ENCODE measurements around the gene MIER2. TPM values are rescaled to one million over a fixed set of nuclear protein-coding genes. Genes with fewer than 3 reads are reported as not detected.
"Not testable (repeated sequence)": the region's sequence is repeated elsewhere in the genome, so short reads cannot be mapped to it uniquely, and the experiment has no call there.

MIER2 gene
- total RNA-seq, 1 donor from 2014 or later, result 12.7 TPM

DNA sequence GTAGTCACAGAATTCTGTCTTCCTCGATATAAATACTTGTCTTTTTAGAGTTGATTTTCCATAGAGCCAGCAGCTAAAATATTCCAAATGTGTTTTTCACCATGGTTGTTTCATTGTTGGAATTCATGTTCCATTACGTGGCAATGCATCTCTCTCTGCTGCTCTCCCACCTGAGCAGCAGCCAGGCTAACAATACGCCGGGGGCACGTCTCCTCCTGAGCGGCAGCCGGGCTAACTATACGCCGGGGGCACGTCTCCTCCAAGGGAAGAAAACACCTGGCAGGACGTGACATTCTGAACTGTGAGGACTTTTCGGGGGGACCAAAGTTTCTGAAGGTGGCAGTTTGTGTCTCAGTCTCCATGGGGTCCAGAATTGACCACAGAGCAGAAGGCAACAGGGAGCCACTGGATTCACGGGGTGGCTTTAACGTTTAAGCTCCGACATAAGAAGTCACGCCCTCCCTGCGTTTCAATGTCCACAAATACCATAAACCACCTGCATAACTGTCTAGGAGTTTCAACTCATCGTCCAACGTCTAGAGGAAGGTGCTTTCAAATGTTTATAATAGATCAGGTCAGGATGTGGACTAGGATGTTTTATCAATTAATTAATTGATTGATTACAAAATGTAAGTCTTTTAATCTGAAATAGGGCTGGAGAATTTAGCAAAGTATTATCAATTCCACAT lies 68.5 kb downstream of the MIER2 start:
- no peak overlapping the region for H3K4me3 ChIP-seq (ENCODE audit: low read depth, low read length)
- TF ChIP-seq, protein P1, sequence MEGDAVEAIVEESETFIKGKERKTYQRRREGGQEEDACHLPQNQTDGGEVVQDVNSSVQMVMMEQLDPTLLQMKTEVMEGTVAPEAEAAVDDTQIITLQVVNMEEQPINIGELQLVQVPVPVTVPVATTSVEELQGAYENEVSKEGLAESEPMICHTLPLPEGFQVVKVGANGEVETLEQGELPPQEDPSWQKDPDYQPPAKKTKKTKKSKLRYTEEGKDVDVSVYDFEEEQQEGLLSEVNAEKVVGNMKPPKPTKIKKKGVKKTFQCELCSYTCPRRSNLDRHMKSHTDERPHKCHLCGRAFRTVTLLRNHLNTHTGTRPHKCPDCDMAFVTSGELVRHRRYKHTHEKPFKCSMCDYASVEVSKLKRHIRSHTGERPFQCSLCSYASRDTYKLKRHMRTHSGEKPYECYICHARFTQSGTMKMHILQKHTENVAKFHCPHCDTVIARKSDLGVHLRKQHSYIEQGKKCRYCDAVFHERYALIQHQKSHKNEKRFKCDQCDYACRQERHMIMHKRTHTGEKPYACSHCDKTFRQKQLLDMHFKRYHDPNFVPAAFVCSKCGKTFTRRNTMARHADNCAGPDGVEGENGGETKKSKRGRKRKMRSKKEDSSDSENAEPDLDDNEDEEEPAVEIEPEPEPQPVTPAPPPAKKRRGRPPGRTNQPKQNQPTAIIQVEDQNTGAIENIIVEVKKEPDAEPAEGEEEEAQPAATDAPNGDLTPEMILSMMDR (IDR thresholded peaks at IDR 0.05; ENCODE audit: insufficient read depth, low read length, poor library complexity, severe bottlenecking), result no peak
- no peaks in the 10 kb centered on the region for H3K36me3 ChIP-seq (ENCODE audit: control insufficient read depth, insufficient read depth, low read length)
- H3K27me3 ChIP-seq (ENCODE audit: control insufficient read depth, insufficient read depth, low read length), result peaks cover 2% of the 10 kb centered on the region
- no peak for DNase-seq (ENCODE audit: low read depth)

DNA sequence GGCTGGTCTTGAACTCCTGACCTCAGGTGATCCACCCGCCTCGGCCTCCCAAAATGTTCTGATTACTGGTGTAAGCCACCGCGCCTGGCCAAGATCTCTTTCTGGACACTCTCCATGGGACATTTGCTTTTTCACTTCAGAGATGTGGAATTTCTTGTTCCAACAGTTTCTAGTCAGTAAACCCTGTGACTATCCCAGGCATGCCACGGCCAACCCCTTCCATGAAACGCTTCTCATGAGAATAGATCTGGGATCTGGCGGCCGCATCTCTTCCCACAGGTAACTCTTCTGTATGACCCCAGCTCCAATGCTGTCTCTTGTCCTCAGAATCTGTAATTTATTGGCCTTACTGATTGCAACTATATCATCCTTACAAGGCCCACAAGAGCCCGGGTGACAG lies 69.6 kb downstream of the MIER2 start:
- no peak for DNase-seq (ENCODE audit: low read depth)
- Histone ChIP-seq H3K36me3 (ENCODE audit: control insufficient read depth, insufficient read depth, low read length) (no peaks in the 10 kb centered on the region), H3K4me3 (ENCODE audit: low read depth, low read length) (no peak overlapping the region), H3K27me3 (ENCODE audit: control insufficient read depth, insufficient read depth, low read length) (peaks cover 2% of the 10 kb centered on the region)
- TF ChIP-seq, protein P1 (IDR thresholded peaks at IDR 0.05; ENCODE audit: insufficient read depth, low read length, poor library complexity, severe bottlenecking), result no peak

DNA sequence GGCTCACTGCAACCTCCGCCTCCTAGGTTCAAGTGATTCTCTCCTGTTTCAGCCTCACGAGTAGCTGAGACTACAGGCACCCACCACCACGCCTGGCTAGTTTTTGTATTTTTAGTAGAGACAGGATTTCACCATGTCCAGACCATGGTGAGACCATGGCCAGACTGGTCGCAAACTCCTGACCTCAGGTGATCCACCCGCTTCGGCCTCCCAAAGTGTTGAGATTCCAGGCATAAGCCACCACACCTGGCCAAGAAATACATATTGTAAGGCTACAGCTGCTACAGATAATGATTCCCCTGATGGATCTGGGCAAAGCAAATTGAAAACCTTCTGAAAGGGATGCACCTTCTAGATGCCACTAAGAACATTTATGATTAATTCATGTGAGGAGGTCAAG lies 71.2 kb downstream of the MIER2 start:
- no peak overlapping the region for H3K4me3 ChIP-seq (ENCODE audit: low read depth, low read length)
- no peak for DNase-seq (ENCODE audit: low read depth)
- H3K27me3 ChIP-seq (ENCODE audit: control insufficient read depth, insufficient read depth, low read length), result peaks cover 2% of the 10 kb centered on the region
- TF ChIP-seq, protein P1 (IDR thresholded peaks at IDR 0.05; ENCODE audit: insufficient read depth, low read length, poor library complexity, severe bottlenecking), result no peak
- no peaks in the 10 kb centered on the region for H3K36me3 ChIP-seq (ENCODE audit: control insufficient read depth, insufficient read depth, low read length)

DNA sequence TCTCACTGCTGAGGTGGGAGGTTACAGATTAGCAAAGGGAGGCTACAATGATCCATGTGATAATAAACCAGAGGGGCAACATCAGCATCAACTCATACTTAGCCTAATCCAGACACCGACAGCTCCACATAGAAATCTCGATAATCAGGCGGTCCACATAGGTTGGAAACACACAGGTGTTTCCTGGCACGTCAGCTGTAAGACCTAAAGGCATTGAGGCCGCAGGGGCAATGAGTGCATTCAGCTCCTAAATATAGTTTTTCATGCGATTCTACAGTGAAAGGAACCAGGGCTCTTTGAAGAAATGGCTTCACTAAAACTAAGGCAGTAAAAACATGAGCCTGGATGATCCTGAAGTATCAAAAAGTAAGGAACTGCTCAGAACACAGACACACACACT lies 72.7 kb downstream of the MIER2 start:
- Histone ChIP-seq H3K36me3 (ENCODE audit: control insufficient read depth, insufficient read depth, low read length) (no peaks in the 10 kb centered on the region), H3K27me3 (ENCODE audit: control insufficient read depth, insufficient read depth, low read length) (peaks cover 7% of the 10 kb centered on the region), H3K4me3 (ENCODE audit: low read depth, low read length) (no peak overlapping the region)
- DNase-seq (ENCODE audit: low read depth), result no peak
- TF ChIP-seq, protein P1 (IDR thresholded peaks at IDR 0.05; ENCODE audit: insufficient read depth, low read length, poor library complexity, severe bottlenecking), result no peak

DNA sequence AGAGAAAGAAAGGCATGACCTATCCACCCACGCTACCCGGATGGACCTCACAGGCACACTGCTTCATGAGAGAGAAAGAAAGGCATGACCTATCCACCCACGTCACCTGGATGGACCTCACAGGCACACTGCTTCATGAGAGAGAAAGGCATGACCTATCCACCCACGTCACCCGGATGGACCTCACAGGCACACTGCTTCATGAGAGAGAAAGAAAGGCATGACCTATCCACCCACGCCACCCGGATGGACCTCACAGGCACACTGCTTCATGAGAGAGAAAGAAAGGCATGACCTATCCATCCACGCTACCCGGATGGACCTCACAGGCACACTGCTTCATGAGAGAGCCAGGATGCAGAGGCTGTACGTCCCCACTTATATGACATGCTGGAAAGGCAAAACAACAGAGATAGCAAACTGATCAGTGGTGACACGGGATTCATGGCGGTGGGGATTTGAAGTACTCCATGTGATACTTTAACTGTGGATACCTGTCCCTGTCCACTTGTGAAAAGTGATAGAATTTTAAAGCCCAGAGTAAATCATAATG lies 73.8 kb downstream of the MIER2 start:
- DNase-seq (ENCODE audit: low read depth); H3K4me3 ChIP-seq (ENCODE audit: low read depth, low read length); H3K36me3 ChIP-seq (ENCODE audit: control insufficient read depth, insufficient read depth, low read length): not testable (repeated sequence)
- peaks cover 11% of the 10 kb centered on the region for H3K27me3 ChIP-seq (ENCODE audit: control insufficient read depth, insufficient read depth, low read length)

DNA sequence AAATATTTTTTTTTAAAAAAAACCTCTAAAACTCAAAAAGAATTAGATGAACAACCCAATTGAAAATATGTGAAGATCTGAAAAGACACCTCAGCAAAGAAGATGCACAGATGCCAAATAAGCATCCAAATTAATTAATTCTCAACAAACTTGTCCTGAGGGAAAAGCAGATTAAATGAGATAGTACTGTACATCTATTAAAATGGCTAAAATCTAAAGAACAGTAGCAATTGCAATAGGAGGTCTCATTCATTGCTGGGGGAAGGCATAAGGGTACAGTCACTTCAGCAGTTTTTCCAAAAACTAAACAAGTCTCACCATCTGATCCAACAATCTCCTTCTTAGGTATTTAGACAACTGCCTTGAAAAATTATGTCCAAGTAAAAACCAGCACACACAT lies 75.4 kb downstream of the MIER2 start:
- TF ChIP-seq, protein P1 (IDR thresholded peaks at IDR 0.05; ENCODE audit: insufficient read depth, low read length, poor library complexity, severe bottlenecking), result no peak

More for the DNA sequence above, 75.4 kb downstream of the MIER2 start:
- DNase-seq (ENCODE audit: low read depth), result no peak
- no peak overlapping the region for H3K4me3 ChIP-seq (ENCODE audit: low read depth, low read length)
- H3K36me3 ChIP-seq (ENCODE audit: control insufficient read depth, insufficient read depth, low read length), result no peaks in the 10 kb centered on the region
- peaks cover 11% of the 10 kb centered on the region for H3K27me3 ChIP-seq (ENCODE audit: control insufficient read depth, insufficient read depth, low read length)

Data from kidney epithelial cell (primary cell).